ENCODE data around the gene ASAP2. TPM values are rescaled to one million over a fixed set of nuclear protein-coding genes. Genes with fewer than 3 reads are reported as not detected.

Gene ASAP2
- polyA plus RNA-seq, 1 donor from 2014 or later, result 41.0 TPM

DNA sequence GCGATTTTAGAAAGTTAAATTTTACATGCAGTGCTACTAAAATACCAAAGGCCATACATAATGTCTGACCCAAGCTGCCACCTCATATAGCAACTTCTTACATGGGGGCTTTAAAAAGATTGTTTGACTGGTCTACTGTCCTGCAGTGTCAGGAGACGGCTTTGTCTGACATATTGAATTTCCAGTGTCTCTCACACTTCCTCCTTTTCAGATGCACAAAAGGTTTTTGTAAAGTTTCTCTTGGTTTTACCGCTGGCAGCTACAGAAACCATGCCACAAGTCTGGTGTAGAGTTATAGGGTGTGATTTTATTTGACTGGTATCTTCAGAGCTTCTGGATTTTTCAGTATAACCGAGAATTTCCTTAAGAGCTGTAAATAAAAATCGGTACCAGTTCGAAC, 1.1 kb upstream of the ASAP2 start:
- Histone ChIP-seq H2AFZ (ENCODE audit: low read depth, low read length) (peak overlapping the region; percentile 19), H3K9me2 (ENCODE audit: insufficient read depth, low read length) (no peaks in the 10 kb centered on the region), H3K4me3 (ENCODE audit: low read length) (peak overlapping the region; percentile 83), H3K9ac (ENCODE audit: low read length) (peak overlapping the region; percentile 75), H3F3A (ENCODE audit: insufficient read depth, low read length, poor library complexity, severe bottlenecking) (no peaks in the 10 kb centered on the region), H3K4me2 (ENCODE audit: low read length) (peak overlapping the region; percentile 54), H4K20me1 (ENCODE audit: insufficient read depth) (no peaks in the 10 kb centered on the region), H3K79me2 (replicated peaks; ENCODE audit: insufficient read depth, low read length) (peaks cover 29% of the 10 kb centered on the region), H3K27me3 (ENCODE audit: insufficient read depth, low read depth, low read length) (no peaks in the 10 kb centered on the region), H3K27ac (ENCODE audit: low read length) (peak overlapping the region; percentile 69), H3K36me3 (ENCODE audit: insufficient read depth, low read length) (no peaks in the 10 kb centered on the region), H3K9me3 (ENCODE audit: low read length) (no peaks in the 10 kb centered on the region)
- TF ChIP-seq EZH2 (IDR thresholded peaks at IDR 0.05; ENCODE audit: borderline replicate concordance, insufficient read depth, low read length, poor library complexity, severe bottlenecking) (no peak), SMC3 (conservative IDR thresholded peaks at IDR 0.05; ENCODE audit: poor library complexity) (no peak)

DNA sequence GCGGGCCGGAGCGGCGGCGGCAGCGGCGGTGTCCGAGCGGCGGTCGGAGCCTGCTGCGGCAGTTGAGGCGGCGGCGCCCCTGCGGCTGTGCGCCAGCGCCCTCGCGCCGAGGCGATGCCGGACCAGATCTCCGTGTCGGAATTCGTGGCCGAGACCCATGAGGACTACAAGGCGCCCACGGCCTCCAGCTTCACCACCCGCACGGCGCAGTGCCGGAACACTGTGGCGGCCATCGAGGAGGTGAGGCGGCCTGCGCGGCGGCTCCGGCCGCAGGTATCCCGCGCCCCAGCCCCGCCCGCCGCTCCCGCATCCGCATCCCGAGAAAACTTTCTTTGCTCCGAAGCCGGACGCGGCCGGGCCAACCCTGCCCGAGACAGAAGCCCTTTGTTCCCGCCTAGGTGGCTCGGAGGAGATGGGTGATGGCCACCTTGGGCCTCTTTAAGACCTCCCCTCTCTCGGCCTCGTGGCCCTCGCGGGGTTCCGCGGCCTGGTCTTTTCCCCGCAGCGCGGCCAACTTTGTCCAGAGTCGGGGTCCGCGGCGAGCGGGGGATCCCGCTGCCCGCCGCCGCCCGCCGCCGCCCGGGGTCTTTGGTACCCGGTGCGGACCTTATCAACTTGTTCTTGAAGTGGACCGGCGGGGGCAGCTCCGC, 504 bp downstream of the ASAP2 start:
- Histone ChIP-seq H4K20me1 (ENCODE audit: insufficient read depth) (no peaks in the 10 kb centered on the region), H3K36me3 (ENCODE audit: insufficient read depth, low read length) (no peaks in the 10 kb centered on the region), H3F3A (ENCODE audit: insufficient read depth, low read length, poor library complexity, severe bottlenecking) (no peaks in the 10 kb centered on the region), H3K79me2 (replicated peaks; ENCODE audit: insufficient read depth, low read length) (peaks cover 44% of the 10 kb centered on the region), H3K4me3 (ENCODE audit: low read length) (peak overlapping the region; percentile 97), H3K27me3 (ENCODE audit: insufficient read depth, low read depth, low read length) (no peaks in the 10 kb centered on the region), H2AFZ (ENCODE audit: low read depth, low read length) (no peak overlapping the region), H3K9ac (ENCODE audit: low read length) (peak overlapping the region; percentile 80), H3K27ac (ENCODE audit: low read length) (peak overlapping the region; percentile 56), H3K4me2 (ENCODE audit: low read length) (no peak overlapping the region), H3K9me2 (ENCODE audit: insufficient read depth, low read length) (no peaks in the 10 kb centered on the region), H3K9me3 (ENCODE audit: low read length) (no peaks in the 10 kb centered on the region)
- no peak for TF ChIP-seq TAF1 (IDR thresholded peaks at IDR 0.05; ENCODE audit: low read depth)
- TF ChIP-seq, protein P1, sequence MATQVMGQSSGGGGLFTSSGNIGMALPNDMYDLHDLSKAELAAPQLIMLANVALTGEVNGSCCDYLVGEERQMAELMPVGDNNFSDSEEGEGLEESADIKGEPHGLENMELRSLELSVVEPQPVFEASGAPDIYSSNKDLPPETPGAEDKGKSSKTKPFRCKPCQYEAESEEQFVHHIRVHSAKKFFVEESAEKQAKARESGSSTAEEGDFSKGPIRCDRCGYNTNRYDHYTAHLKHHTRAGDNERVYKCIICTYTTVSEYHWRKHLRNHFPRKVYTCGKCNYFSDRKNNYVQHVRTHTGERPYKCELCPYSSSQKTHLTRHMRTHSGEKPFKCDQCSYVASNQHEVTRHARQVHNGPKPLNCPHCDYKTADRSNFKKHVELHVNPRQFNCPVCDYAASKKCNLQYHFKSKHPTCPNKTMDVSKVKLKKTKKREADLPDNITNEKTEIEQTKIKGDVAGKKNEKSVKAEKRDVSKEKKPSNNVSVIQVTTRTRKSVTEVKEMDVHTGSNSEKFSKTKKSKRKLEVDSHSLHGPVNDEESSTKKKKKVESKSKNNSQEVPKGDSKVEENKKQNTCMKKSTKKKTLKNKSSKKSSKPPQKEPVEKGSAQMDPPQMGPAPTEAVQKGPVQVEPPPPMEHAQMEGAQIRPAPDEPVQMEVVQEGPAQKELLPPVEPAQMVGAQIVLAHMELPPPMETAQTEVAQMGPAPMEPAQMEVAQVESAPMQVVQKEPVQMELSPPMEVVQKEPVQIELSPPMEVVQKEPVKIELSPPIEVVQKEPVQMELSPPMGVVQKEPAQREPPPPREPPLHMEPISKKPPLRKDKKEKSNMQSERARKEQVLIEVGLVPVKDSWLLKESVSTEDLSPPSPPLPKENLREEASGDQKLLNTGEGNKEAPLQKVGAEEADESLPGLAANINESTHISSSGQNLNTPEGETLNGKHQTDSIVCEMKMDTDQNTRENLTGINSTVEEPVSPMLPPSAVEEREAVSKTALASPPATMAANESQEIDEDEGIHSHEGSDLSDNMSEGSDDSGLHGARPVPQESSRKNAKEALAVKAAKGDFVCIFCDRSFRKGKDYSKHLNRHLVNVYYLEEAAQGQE (IDR thresholded peaks at IDR 0.05; ENCODE audit: borderline replicate concordance), result peak; percentile 35
- TF ChIP-seq POLR2AphosphoS5 (IDR thresholded peaks at IDR 0.05), result peak; percentile 2
- TF ChIP-seq RAD21 (conservative IDR thresholded peaks at IDR 0.05), result peak; percentile 6
- TF ChIP-seq, protein P2, sequence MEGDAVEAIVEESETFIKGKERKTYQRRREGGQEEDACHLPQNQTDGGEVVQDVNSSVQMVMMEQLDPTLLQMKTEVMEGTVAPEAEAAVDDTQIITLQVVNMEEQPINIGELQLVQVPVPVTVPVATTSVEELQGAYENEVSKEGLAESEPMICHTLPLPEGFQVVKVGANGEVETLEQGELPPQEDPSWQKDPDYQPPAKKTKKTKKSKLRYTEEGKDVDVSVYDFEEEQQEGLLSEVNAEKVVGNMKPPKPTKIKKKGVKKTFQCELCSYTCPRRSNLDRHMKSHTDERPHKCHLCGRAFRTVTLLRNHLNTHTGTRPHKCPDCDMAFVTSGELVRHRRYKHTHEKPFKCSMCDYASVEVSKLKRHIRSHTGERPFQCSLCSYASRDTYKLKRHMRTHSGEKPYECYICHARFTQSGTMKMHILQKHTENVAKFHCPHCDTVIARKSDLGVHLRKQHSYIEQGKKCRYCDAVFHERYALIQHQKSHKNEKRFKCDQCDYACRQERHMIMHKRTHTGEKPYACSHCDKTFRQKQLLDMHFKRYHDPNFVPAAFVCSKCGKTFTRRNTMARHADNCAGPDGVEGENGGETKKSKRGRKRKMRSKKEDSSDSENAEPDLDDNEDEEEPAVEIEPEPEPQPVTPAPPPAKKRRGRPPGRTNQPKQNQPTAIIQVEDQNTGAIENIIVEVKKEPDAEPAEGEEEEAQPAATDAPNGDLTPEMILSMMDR (IDR thresholded peaks at IDR 0.05; ENCODE audit: poor library complexity, severe bottlenecking), result no peak
- peak; percentile 44 for TF ChIP-seq MXI1 (conservative IDR thresholded peaks at IDR 0.05; ENCODE audit: poor library complexity, severe bottlenecking)
